HCT116 (cell line): ENCODE measurements around the gene DNM3.

ENCODE experiments used
- CTCF ChIP-seq, 3 experiments: fragments of 200-600 bp in 1 of 3; sonication (generic) in 1 of 3; IDR thresholded peaks in 2 of 3; conservative IDR thresholded peaks in 1 of 3; 2 replicates each; pipeline ENCODE4 v1.5.1; 2012 to 2017; ENCODE audit warnings: low read depth in 2 of 3, low read length in 2 of 3, antibody characterized with exemption in 1 of 3, borderline replicate concordance in 1 of 3, control low read depth in 1 of 3, mild to moderate bottlenecking in 1 of 3, mixed read lengths in 1 of 3, mixed run types in 1 of 3, moderate library complexity in 1 of 3; ENCODE audit not compliant: insufficient read depth in 1 of 3
- EGR1 ChIP-seq: IDR thresholded peaks from 2 replicates; pipeline ENCODE4 v1.6.1; 2012; ENCODE audit warnings: low read depth
- EZH2 ChIP-seq: fragments of 200-600 bp; sonication (generic); IDR thresholded peaks from 2 replicates; pipeline ENCODE4 v1.6.1; 2017; ENCODE audit warnings: antibody characterized with exemption, mixed run types
- JUND ChIP-seq: IDR thresholded peaks from 2 replicates; pipeline ENCODE4 v1.6.1; 2012
- POLR2A ChIP-seq: IDR thresholded peaks from 2 replicates; pipeline ENCODE4 v1.7.0; 2011; ENCODE audit warnings: borderline replicate concordance; ENCODE audit not compliant: insufficient read depth, insufficient read length; ENCODE audit errors: extremely low read depth
- POLR2AphosphoS5 ChIP-seq: IDR thresholded peaks from 2 replicates; pipeline ENCODE4 v1.6.1; 2011; ENCODE audit warnings: mild to moderate bottlenecking, low read depth, low read length, moderate library complexity
- SRF ChIP-seq: IDR thresholded peaks from 2 replicates; pipeline ENCODE4 v1.6.1; 2012; ENCODE audit warnings: low read depth

DNA sequence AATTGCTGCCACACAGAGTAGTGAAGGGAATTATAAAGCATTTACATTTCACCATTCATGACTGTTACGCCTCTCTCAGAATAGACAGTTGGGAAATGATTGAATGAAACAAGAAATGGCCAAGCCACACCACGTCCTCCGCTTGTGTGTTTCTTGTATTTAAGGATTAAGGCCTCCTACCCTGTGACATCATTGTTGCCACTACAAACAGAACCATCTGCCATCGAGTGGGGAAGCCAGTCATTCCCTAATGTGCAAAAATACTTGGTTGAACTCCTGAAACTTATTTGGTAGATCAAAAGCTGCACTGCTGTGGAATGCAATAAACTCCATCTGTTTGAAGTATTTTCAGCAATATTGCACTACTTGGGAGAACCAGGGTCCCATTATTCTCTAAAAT is 480.2 kb downstream of the DNM3 start:
- TF ChIP-seq CTCF (IDR thresholded peaks at IDR 0.05 in 2 of 3, conservative IDR thresholded peaks at IDR 0.05 in 1 of 3; ENCODE audit: borderline replicate concordance in 1 of 3, insufficient read depth in 1 of 3, low read depth in 2 of 3, low read length in 2 of 3) (no peak), JUND (no peak), POLR2AphosphoS5 (no peak), EZH2 (no peak), POLR2A (no peak), SRF (no peak), EGR1 (no peak)
